A549 treated with AZD9567 at 1 μM for 4 hours (cell line): ENCODE measurements around the gene DNPEP. TPM values are rescaled to one million over a fixed set of nuclear protein-coding genes. Genes with fewer than 3 reads are reported as not detected.

Experiments used
- total RNA-seq: library from RNA; stranded (reverse); fragments of 200-300 nt; extraction: Qiagen RNA extraction; gene quantifications from 5 replicates; pipeline ENCODE4 v1.2.3, GENCODE V29; 2022; ENCODE audit not compliant: insufficient read depth

Gene DNPEP
- total RNA-seq = 62.7 to 99.5 TPM (median 71.7 TPM) in 5 replicates

DNA sequence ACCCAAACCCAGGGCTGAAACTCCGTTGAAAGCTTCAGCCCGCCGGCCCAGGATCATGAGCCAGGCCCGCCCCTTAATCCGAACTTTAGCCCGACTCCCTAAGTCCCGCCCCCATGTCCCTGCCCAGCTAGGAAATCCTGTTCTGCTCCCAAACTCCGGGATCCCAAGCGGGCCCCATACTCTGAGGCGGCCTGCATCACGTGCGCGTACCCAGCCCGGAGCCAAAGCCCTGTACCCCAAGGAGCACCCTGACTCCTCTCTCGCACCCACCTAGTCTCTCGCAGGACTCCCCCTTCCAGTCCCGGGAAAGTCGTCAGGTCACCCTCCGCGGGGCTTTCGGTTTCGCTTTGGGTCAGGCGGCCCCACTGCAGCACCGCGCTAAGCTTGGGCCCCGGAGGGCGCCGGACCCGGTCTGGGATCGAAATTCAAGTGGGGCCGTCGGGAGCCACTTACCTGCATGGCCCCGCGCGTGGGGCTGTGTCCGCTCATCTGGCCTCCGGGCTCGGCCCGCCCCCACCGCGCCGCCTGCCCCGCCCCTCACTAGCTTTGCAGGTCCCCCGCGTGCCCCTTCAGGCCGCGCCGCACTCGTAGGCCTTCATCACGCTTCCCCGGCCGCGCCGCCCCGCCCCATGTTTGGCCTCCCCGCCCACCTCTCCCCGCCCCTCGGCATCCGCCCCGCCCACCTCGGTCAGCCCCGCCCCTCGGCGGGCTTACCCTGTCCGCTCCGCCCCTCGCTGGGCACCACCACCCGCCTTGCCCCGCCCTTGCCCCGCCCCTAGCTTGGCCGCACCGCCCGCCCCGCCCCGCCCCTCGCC, at the start of gene DNPEP:
TSS of gene DNPEP (minus strand) at position 607 of the 815 bp plus-strand sequence. CDS start at position 489, 118 bp downstream.

DNA sequence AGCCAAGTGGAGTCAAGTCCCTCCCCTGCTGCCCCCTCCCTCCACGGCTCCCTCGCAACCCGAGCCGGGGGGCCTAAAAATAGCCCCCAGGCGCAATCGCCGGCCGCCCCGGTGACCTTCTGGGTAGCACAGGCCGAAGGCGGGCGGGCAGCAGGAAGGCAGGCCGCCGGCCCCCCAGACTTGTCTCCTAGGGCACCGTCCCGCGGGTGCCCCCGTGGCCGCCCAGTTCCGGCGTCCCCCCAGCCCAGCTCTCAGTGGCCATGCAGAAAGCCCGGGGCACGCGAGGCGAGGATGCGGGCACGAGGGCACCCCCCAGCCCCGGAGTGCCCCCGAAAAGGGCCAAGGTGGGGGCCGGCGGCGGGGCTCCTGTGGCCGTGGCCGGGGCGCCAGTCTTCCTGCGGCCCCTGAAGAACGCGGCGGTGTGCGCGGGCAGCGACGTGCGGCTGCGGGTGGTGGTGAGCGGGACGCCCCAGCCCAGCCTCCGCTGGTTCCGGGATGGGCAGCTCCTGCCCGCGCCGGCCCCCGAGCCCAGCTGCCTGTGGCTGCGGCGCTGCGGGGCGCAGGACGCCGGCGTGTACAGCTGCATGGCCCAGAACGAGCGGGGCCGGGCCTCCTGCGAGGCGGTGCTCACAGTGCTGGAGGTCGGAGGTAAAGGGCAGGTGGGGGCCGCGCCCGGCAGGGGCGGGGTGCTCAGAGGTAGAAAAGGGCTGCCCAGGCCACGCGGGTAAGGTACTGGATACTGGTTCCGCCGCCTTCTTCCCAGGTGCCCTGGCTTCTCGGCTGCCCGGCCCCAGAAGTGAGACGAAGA, 47.2 kb upstream of the DNPEP start, which contains the start of gene SPEG:
TSS of gene SPEG (plus strand) at position 126 of the 808 bp plus-strand sequence. CDS start at position 261, 135 bp downstream.

DNA sequence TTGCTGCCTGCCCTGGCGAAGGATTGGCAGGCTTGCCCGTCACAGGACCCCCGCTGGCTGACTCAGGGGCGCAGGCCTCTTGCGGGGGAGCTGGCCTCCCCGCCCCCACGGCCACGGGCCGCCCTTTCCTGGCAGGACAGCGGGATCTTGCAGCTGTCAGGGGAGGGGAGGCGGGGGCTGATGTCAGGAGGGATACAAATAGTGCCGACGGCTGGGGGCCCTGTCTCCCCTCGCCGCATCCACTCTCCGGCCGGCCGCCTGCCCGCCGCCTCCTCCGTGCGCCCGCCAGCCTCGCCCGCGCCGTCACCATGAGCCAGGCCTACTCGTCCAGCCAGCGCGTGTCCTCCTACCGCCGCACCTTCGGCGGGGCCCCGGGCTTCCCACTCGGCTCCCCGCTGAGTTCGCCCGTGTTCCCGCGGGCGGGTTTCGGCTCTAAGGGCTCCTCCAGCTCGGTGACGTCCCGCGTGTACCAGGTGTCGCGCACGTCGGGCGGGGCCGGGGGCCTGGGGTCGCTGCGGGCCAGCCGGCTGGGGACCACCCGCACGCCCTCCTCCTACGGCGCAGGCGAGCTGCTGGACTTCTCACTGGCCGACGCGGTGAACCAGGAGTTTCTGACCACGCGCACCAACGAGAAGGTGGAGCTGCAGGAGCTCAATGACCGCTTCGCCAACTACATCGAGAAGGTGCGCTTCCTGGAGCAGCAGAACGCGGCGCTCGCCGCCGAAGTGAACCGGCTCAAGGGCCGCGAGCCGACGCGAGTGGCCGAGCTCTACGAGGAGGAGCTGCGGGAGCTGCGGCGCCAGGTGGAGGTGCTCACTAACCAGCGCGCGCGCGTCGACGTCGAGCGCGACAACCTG, 30.7 kb upstream of the DNPEP start, which contains the start of gene DES:
TSS of gene DES (plus strand) at position 223 of the 857 bp plus-strand sequence. CDS start at position 309, 86 bp downstream.

DNA sequence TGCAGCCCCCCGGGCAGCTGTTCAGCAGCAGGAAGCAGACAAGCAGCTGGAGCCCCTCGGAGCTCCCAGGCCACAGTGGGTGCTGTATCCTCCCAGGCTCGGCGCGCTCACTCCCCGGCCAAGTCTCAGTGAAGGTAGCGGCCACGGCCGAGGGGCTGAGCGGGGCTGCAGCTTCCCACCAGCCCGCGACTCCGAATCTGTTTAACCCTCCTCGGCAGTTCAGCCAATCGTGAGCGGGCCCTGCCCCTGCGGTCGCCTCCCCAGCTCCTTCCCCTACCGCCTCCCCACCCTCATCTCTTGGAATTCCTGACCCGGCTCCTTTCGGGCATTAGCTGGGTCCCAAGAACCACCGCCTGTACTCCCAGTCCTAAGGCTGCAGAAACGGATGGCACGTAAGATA, 55.2 kb downstream of the DNPEP start, which contains the start of gene RESP18:
TSS of gene RESP18 (minus strand) at position 203 of the 400 bp plus-strand sequence.

Other genes with a start within 250 kb of the DNPEP start
- gene NHEJ1, start 227.1 kb downstream of the DNPEP start, total RNA-seq = 14.5 to 40.0 TPM (median 16.5 TPM) in 5 replicates
- gene SLC23A3, start 217.9 kb downstream of the DNPEP start, total RNA-seq = 0.68 to 1.2 TPM (median 0.92 TPM) in 4 of 5 replicates, not detected in the other
- 42.4 to 47.3 TPM (median 45.6 TPM) in 5 replicates for gene CNPPD1, start 211.0 kb downstream of the DNPEP start, total RNA-seq
- gene RETREG2, start 209.6 kb downstream of the DNPEP start, total RNA-seq = 61.8 to 86.6 TPM (median 81.2 TPM) in 5 replicates
- gene ZFAND2B, start 181.1 kb downstream of the DNPEP start, total RNA-seq = 19.0 to 24.6 TPM (median 21.7 TPM) in 5 replicates
- gene ABCB6, start 169.0 kb downstream of the DNPEP start, total RNA-seq = 27.7 to 35.3 TPM (median 30.6 TPM) in 5 replicates
- 37.4 to 46.2 TPM (median 40.8 TPM) in 5 replicates for gene ATG9A, start 158.3 kb downstream of the DNPEP start, total RNA-seq
- gene ANKZF1, start 158.1 kb downstream of the DNPEP start, total RNA-seq = 14.6 to 31.0 TPM (median 19.9 TPM) in 5 replicates
- gene GLB1L, start 142.5 kb downstream of the DNPEP start, total RNA-seq = 5.6 to 7.1 TPM (median 5.9 TPM) in 5 replicates
- 23.5 to 31.2 TPM (median 28.5 TPM) in 5 replicates for gene STK16, start 142.4 kb downstream of the DNPEP start, total RNA-seq
- gene TUBA4B, start 134.7 kb downstream of the DNPEP start, total RNA-seq = 0.13 to 0.22 TPM (median 0.19 TPM) in 4 of 5 replicates, not detected in the other
- gene TUBA4A, start 134.0 kb downstream of the DNPEP start, total RNA-seq = 242 to 422 TPM (median 253 TPM) in 5 replicates
- 26.0 to 41.0 TPM (median 35.4 TPM) in 5 replicates for gene DNAJB2, start 108.5 kb downstream of the DNPEP start, total RNA-seq
- gene PTPRN, start 78.5 kb downstream of the DNPEP start, total RNA-seq = 0.92 to 1.8 TPM (median 1.1 TPM) in 4 of 5 replicates, not detected in the other
- not detected in 5 replicates for gene RESP18, start 55.2 kb downstream of the DNPEP start, total RNA-seq
- gene DES, start 30.5 kb upstream of the DNPEP start, total RNA-seq = 0.03 to 0.27 TPM (median 0.15 TPM) in 3 of 5 replicates, not detected in the others
- 4.7 to 7.8 TPM (median 6.5 TPM) in 5 replicates for gene SPEG, start 46.9 kb upstream of the DNPEP start, total RNA-seq
- gene GMPPA, start 111.0 kb upstream of the DNPEP start, total RNA-seq = 35.4 to 38.9 TPM (median 36.8 TPM) in 5 replicates
- gene ASIC4, start 126.6 kb upstream of the DNPEP start, total RNA-seq = 0.02 to 0.09 TPM (median 0.06 TPM) in 4 of 5 replicates, not detected in the other
- gene CHPF, start 155.9 kb upstream of the DNPEP start, total RNA-seq = 15.1 to 34.7 TPM (median 33.5 TPM) in 5 replicates
- gene TMEM198, start 156.1 kb upstream of the DNPEP start, total RNA-seq = 0.89 to 1.1 TPM (median 0.99 TPM) in 5 replicates
- 20.4 to 24.8 TPM (median 21.2 TPM) in 5 replicates for gene OBSL1, start 183.6 kb upstream of the DNPEP start, total RNA-seq
- gene INHA, start 184.4 kb upstream of the DNPEP start, total RNA-seq = 0.37 to 0.62 TPM (median 0.54 TPM) in 4 of 5 replicates, not detected in the other
- gene STK11IP, start 209.9 kb upstream of the DNPEP start, total RNA-seq = 14.7 to 18.3 TPM (median 16.9 TPM) in 5 replicates
- gene SLC4A3, start 239.7 kb upstream of the DNPEP start, total RNA-seq = 1.7 to 3.6 TPM (median 3.0 TPM) in 5 replicates